GM12878 (cell line): ENCODE data around the gene DRAP1. TPM values are rescaled to one million over a fixed set of nuclear protein-coding genes. Genes with fewer than 3 reads are reported as not detected.
A peak's percentile ranks its signal among the peaks of the same experiment; 100 is the strongest.

Experiments
- BRCA1 ChIP-seq: IDR thresholded peaks from 2 replicates; pipeline ENCODE4 v1.6.1; 2011; ENCODE audit warnings: low read depth, low read length, improper control_type of control experiment
- CHD1 ChIP-seq: IDR thresholded peaks from 2 replicates; pipeline ENCODE4 v1.6.1; 2012; ENCODE audit warnings: low read depth, low read length, improper control_type of control experiment
- EGR1 ChIP-seq, 2 experiments: IDR thresholded peaks; 1 replicate in 1 of 2; 2 replicates in 1 of 2; pipeline ENCODE4 v1.6.1; 2011 to 2012; ENCODE audit warnings: low read depth in 2 of 2, low read length in 2 of 2, borderline replicate concordance in 1 of 2, mild to moderate bottlenecking in 1 of 2, moderate library complexity in 1 of 2
- FOXM1 ChIP-seq: IDR thresholded peaks from 2 replicates; pipeline ENCODE4 v1.6.1; 2012; ENCODE audit warnings: low read depth, mild to moderate bottlenecking, inconsistent platforms, low read length, moderate library complexity
- NFIC ChIP-seq: IDR thresholded peaks from 2 replicates; pipeline ENCODE4 v1.6.1; 2012; ENCODE audit warnings: low read depth, mild to moderate bottlenecking, inconsistent platforms, low read length, moderate library complexity
- NFXL1 ChIP-seq: fragments of 450-650 bp; IDR thresholded peaks from 2 replicates; pipeline ENCODE4 v1.6.1; 2017; ENCODE audit warnings: antibody characterized with exemption, mild to moderate bottlenecking, borderline replicate concordance
- NR2C1 ChIP-seq: fragments of 450-650 bp; IDR thresholded peaks from 2 replicates; pipeline ENCODE4 v1.6.1; 2017; ENCODE audit warnings: antibody characterized with exemption, mild to moderate bottlenecking, moderate library complexity
- NR2C2 ChIP-seq: IDR thresholded peaks from 2 replicates; pipeline ENCODE4 v1.6.1; 2011; ENCODE audit warnings: borderline replicate concordance, low read depth; ENCODE audit not compliant: control insufficient read depth, insufficient read length
- RAD51 ChIP-seq: fragments of 450-650 bp; IDR thresholded peaks from 2 replicates; pipeline ENCODE4 v1.6.1; 2016; ENCODE audit warnings: moderate library complexity, mild to moderate bottlenecking, inconsistent platforms
- RB1 ChIP-seq: fragments of 450-650 bp; formaldehyde crosslinking; IDR thresholded peaks from 2 replicates; pipeline ENCODE4 v1.6.1; 2017; ENCODE audit warnings: mild to moderate bottlenecking, borderline replicate concordance
- RBBP5 ChIP-seq: fragments of 200-600 bp; sonication (generic); conservative IDR thresholded peaks from 2 replicates; pipeline ENCODE4 v1.6.1; 2016
- RCOR1 ChIP-seq: conservative IDR thresholded peaks from 2 replicates; pipeline ENCODE4 v1.6.1; 2012; ENCODE audit warnings: low read depth, low read length, improper control_type of control experiment
- WRNIP1 ChIP-seq: IDR thresholded peaks from 2 replicates; pipeline ENCODE4 v1.6.1; 2011; ENCODE audit warnings: low read depth, low read length, improper control_type of control experiment, borderline replicate concordance
- ZSCAN29 ChIP-seq: fragments of 450-650 bp; IDR thresholded peaks from 2 replicates; pipeline ENCODE4 v1.6.1; 2017; ENCODE audit warnings: mild to moderate bottlenecking, moderate library complexity
- ZZZ3 ChIP-seq: IDR thresholded peaks from 2 replicates; pipeline ENCODE4 v1.6.1; 2011; ENCODE audit warnings: low read depth; ENCODE audit not compliant: control insufficient read depth, insufficient read length
- polyA plus RNA-seq, 11 experiments: library from polyadenylated mRNA; depleted of rRNA in 4 of 11; unstranded in 6 of 11; stranded (reverse) in 5 of 11; fragments of >200 nt; fragmentation: Nextera tagmentation in 4 of 11; fragmentation: Illumina TruSeq in 1 of 11; extraction: Ambion mirVana in 4 of 11; extraction: Trizol in 1 of 11; gene quantifications; 1 replicate in 1 of 11; 2 replicates in 10 of 11; pipeline versions ENCODE4 v1.2.1 to v1.2.3, GENCODE V29; 2011 to 2016; ENCODE audit warnings: inconsistent platforms in 2 of 11, missing spikeins in 2 of 11, low read depth in 1 of 11
- total RNA-seq, 4 experiments: library from RNA; depleted of rRNA in 3 of 4; stranded (reverse); fragments of >200 nt in 3 of 4; fragmentation: Illumina TruSeq in 1 of 4; extraction: Trizol in 1 of 4; gene quantifications; 2 replicates each; pipeline versions ENCODE4 v1.2.1 to v1.2.3, GENCODE V29; 2013 to 2021
- TF ChIP-seq, protein P1 (sequence below): fragments of 450-650 bp; formaldehyde crosslinking; IDR thresholded peaks from 2 replicates; pipeline ENCODE4 v1.4.0; 2020; ENCODE audit warnings: mild to moderate bottlenecking, moderate library complexity
- TF ChIP-seq, protein P2 (sequence below): IDR thresholded peaks from 2 replicates; pipeline ENCODE4 v1.6.1; 2012; ENCODE audit warnings: mild to moderate bottlenecking, low read depth, low read length
- TF ChIP-seq, protein P3 (sequence below): fragments of 450-650 bp; IDR thresholded peaks from 2 replicates; pipeline ENCODE4 v1.6.1; 2017; ENCODE audit warnings: mild to moderate bottlenecking, moderate library complexity

The DRAP1 gene
- total and polyA plus RNA-seq, 10 of the 15 experiments (the other 5 are each of a cell fraction or from before 2014, with no cell fraction given), result 9.4 to 163 (median 114) TPM

GRCh38 chr11:65961267-65962140, 42.3 kb downstream of the DRAP1 start, which contains the start of gene SART1 (continued):
- TF ChIP-seq WRNIP1 (0 out of 2 replicates have a peak, but pooled peaks have one; percentile 70), FOXM1 (no peak), ZSCAN29 (no peak), NFIC (no peak), NR2C1 (peak; percentile 98), BRCA1 (no peak), RB1 (peak; percentile 83; the same call in 1 of the 2 replicates), RAD51 (no peak), NFXL1 (no peak), ZZZ3 (no peak), RBBP5 (no peak), RCOR1 (0 out of 2 replicates have a peak, but pooled peaks have one; percentile 43), NR2C2 (peak; percentile 80), CHD1 (peak; percentile 75; the same call in 1 of the 2 replicates), EGR1 (IDR thresholded peaks at IDR 0.05; ENCODE audit: borderline replicate concordance in 1 of 2, low read depth in 2 of 2, low read length in 2 of 2) (peak; percentile 25 to 39; a peak in 2 of 3 replicates)
- TF ChIP-seq, protein P1, sequence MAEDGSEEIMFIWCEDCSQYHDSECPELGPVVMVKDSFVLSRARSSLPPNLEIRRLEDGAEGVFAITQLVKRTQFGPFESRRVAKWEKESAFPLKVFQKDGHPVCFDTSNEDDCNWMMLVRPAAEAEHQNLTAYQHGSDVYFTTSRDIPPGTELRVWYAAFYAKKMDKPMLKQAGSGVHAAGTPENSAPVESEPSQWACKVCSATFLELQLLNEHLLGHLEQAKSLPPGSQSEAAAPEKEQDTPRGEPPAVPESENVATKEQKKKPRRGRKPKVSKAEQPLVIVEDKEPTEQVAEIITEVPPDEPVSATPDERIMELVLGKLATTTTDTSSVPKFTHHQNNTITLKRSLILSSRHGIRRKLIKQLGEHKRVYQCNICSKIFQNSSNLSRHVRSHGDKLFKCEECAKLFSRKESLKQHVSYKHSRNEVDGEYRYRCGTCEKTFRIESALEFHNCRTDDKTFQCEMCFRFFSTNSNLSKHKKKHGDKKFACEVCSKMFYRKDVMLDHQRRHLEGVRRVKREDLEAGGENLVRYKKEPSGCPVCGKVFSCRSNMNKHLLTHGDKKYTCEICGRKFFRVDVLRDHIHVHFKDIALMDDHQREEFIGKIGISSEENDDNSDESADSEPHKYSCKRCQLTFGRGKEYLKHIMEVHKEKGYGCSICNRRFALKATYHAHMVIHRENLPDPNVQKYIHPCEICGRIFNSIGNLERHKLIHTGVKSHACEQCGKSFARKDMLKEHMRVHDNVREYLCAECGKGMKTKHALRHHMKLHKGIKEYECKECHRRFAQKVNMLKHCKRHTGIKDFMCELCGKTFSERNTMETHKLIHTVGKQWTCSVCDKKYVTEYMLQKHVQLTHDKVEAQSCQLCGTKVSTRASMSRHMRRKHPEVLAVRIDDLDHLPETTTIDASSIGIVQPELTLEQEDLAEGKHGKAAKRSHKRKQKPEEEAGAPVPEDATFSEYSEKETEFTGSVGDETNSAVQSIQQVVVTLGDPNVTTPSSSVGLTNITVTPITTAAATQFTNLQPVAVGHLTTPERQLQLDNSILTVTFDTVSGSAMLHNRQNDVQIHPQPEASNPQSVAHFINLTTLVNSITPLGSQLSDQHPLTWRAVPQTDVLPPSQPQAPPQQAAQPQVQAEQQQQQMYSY (CRISPR knock-in tag), result no peak
- TF ChIP-seq, protein P2, sequence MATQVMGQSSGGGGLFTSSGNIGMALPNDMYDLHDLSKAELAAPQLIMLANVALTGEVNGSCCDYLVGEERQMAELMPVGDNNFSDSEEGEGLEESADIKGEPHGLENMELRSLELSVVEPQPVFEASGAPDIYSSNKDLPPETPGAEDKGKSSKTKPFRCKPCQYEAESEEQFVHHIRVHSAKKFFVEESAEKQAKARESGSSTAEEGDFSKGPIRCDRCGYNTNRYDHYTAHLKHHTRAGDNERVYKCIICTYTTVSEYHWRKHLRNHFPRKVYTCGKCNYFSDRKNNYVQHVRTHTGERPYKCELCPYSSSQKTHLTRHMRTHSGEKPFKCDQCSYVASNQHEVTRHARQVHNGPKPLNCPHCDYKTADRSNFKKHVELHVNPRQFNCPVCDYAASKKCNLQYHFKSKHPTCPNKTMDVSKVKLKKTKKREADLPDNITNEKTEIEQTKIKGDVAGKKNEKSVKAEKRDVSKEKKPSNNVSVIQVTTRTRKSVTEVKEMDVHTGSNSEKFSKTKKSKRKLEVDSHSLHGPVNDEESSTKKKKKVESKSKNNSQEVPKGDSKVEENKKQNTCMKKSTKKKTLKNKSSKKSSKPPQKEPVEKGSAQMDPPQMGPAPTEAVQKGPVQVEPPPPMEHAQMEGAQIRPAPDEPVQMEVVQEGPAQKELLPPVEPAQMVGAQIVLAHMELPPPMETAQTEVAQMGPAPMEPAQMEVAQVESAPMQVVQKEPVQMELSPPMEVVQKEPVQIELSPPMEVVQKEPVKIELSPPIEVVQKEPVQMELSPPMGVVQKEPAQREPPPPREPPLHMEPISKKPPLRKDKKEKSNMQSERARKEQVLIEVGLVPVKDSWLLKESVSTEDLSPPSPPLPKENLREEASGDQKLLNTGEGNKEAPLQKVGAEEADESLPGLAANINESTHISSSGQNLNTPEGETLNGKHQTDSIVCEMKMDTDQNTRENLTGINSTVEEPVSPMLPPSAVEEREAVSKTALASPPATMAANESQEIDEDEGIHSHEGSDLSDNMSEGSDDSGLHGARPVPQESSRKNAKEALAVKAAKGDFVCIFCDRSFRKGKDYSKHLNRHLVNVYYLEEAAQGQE, result 0 out of 2 replicates have a peak, but pooled peaks have one; percentile 18
- TF ChIP-seq, protein P3, sequence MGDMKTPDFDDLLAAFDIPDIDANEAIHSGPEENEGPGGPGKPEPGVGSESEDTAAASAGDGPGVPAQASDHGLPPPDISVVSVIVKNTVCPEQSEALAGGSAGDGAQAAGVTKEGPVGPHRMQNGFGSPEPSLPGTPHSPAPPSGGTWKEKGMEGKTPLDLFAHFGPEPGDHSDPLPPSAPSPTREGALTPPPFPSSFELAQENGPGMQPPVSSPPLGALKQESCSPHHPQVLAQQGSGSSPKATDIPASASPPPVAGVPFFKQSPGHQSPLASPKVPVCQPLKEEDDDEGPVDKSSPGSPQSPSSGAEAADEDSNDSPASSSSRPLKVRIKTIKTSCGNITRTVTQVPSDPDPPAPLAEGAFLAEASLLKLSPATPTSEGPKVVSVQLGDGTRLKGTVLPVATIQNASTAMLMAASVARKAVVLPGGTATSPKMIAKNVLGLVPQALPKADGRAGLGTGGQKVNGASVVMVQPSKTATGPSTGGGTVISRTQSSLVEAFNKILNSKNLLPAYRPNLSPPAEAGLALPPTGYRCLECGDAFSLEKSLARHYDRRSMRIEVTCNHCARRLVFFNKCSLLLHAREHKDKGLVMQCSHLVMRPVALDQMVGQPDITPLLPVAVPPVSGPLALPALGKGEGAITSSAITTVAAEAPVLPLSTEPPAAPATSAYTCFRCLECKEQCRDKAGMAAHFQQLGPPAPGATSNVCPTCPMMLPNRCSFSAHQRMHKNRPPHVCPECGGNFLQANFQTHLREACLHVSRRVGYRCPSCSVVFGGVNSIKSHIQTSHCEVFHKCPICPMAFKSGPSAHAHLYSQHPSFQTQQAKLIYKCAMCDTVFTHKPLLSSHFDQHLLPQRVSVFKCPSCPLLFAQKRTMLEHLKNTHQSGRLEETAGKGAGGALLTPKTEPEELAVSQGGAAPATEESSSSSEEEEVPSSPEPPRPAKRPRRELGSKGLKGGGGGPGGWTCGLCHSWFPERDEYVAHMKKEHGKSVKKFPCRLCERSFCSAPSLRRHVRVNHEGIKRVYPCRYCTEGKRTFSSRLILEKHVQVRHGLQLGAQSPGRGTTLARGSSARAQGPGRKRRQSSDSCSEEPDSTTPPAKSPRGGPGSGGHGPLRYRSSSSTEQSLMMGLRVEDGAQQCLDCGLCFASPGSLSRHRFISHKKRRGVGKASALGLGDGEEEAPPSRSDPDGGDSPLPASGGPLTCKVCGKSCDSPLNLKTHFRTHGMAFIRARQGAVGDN, result no peak; the same call in 1 of the 2 replicates
